Stimulated activated CD8-positive, alpha-beta memory T cell treated with anti-CD3 and anti-CD28 coated beads, Interleukin-7, amount 100 ng/mL, for 1 hour (primary cell): ENCODE measurements around the gene NIT2.
"Not testable (repeated sequence)": the region's sequence is repeated elsewhere in the genome, so short reads cannot be mapped to it uniquely, and the experiment has no call there.

Source experiments
- DNase-seq, 2 donors: peaks; one replicate each; pipeline ENCODE4 v3.0.0-alpha.2; 2020; ENCODE audit warnings: low read depth in 2 of 2

Gene NIT2

GRCh38 chr3:100338911-100339310, 4.4 kb downstream of the NIT2 start:
- no peak for DNase-seq

GRCh38 chr3:100339786-100340185, 5.2 kb downstream of the NIT2 start:
- DNase-seq, result no peak

- no peak for DNase-seq
Measured at GRCh38 chr3:100340527-100340926, 6.0 kb downstream of the NIT2 start.

- DNase-seq, result no peak
Measured at GRCh38 chr3:100348727-100349126, 14.2 kb downstream of the NIT2 start.

- not testable (repeated sequence) for DNase-seq
Measured at GRCh38 chr3:100351770-100352169, 17.2 kb downstream of the NIT2 start.

GRCh38 chr3:100352296-100353231, 18.0 kb downstream of the NIT2 start:
- no peak for DNase-seq

GRCh38 chr3:100354850-100355249, 20.3 kb downstream of the NIT2 start:
- no peak for DNase-seq

GRCh38 chr3:100358413-100358812, 23.9 kb downstream of the NIT2 start:
- no peak for DNase-seq

GRCh38 chr3:100359035-100359434, 24.5 kb downstream of the NIT2 start:
- DNase-seq, result no peak

GRCh38 chr3:100360757-100361496, 26.4 kb downstream of the NIT2 start:
- DNase-seq, result no peak

- no peak for DNase-seq
Measured at GRCh38 chr3:100361897-100362296, 27.3 kb downstream of the NIT2 start.

GRCh38 chr3:100364421-100364820, 29.9 kb downstream of the NIT2 start:
- DNase-seq, result no peak

- DNase-seq, result no peak
Measured at GRCh38 chr3:100366424-100366823, 31.9 kb downstream of the NIT2 start.

GRCh38 chr3:100368441-100368840, 33.9 kb downstream of the NIT2 start:
- DNase-seq, result no peak

GRCh38 chr3:100370756-100371155, 36.2 kb downstream of the NIT2 start:
- DNase-seq, result no peak

GRCh38 chr3:100374521-100374920, 40.0 kb downstream of the NIT2 start:
- no peak for DNase-seq

- DNase-seq, result no peak
Measured at GRCh38 chr3:100376301-100376700, 41.7 kb downstream of the NIT2 start.

- no peak for DNase-seq
Measured at GRCh38 chr3:100384733-100385525, 50.4 kb downstream of the NIT2 start.

- no peak for DNase-seq
Measured at GRCh38 chr3:100386437-100387074, 52.0 kb downstream of the NIT2 start.

GRCh38 chr3:100389025-100389424, 54.5 kb downstream of the NIT2 start:
- DNase-seq, result no peak

- DNase-seq, result no peak
Measured at GRCh38 chr3:100395679-100396431, 61.3 kb downstream of the NIT2 start.
